GM21390 (cell line): ENCODE data around the gene ZFAND5.

ENCODE experiments used
- ATAC-seq: cut with Tn5 transposase; IDR thresholded peaks from one replicate; pipeline ENCODE4 v1.9.1; 2021; ENCODE audit not compliant: unreplicated experiment

ZFAND5 gene

GRCh38 chr9:72364679-72365524, at the start of gene ZFAND5:
TSS of gene ZFAND5 (minus strand) at chr9:72365208. CDS start at chr9:72360778, 4,430 bp downstream.
- peak; percentile 80 for ATAC-seq

- ATAC-seq = no peak
Observed at GRCh38 chr9:72412483-72413040, 47.6 kb upstream of the ZFAND5 start.

GRCh38 chr9:72410214-72410613, 45.2 kb upstream of the ZFAND5 start:
- no peak for ATAC-seq

GRCh38 chr9:72407114-72407513, 42.1 kb upstream of the ZFAND5 start:
- no peak for ATAC-seq

- no peak for ATAC-seq
Observed at GRCh38 chr9:72402744-72403143, 37.7 kb upstream of the ZFAND5 start.

GRCh38 chr9:72401396-72401795, 36.4 kb upstream of the ZFAND5 start:
- no peak for ATAC-seq

GRCh38 chr9:72400866-72401265, 35.9 kb upstream of the ZFAND5 start:
- no peak for ATAC-seq

GRCh38 chr9:72399391-72399790, 34.4 kb upstream of the ZFAND5 start:
- no peak for ATAC-seq

- ATAC-seq = no peak
Observed at GRCh38 chr9:72396247-72397091, 31.5 kb upstream of the ZFAND5 start.

GRCh38 chr9:72394066-72394465, 29.1 kb upstream of the ZFAND5 start:
- ATAC-seq = no peak

GRCh38 chr9:72390907-72391306, 25.9 kb upstream of the ZFAND5 start:
- no peak for ATAC-seq

GRCh38 chr9:72386186-72386585, 21.2 kb upstream of the ZFAND5 start:
- ATAC-seq = no peak

- no peak for ATAC-seq
Observed at GRCh38 chr9:72384710-72385485, 19.9 kb upstream of the ZFAND5 start.

- ATAC-seq = no peak
Observed at GRCh38 chr9:72383978-72384709, 19.1 kb upstream of the ZFAND5 start.

GRCh38 chr9:72382405-72382804, 17.4 kb upstream of the ZFAND5 start:
- no peak for ATAC-seq

GRCh38 chr9:72377041-72377440, 12.0 kb upstream of the ZFAND5 start:
- no peak for ATAC-seq

GRCh38 chr9:72371151-72371550, 6.1 kb upstream of the ZFAND5 start:
- ATAC-seq = no peak

- peak; percentile 33 for ATAC-seq
Observed at GRCh38 chr9:72365525-72366256, 683 bp upstream of the ZFAND5 start.

GRCh38 chr9:72363908-72364678, 915 bp downstream of the ZFAND5 start:
- ATAC-seq = peak; percentile 45
